ENCODE data around the gene GPR137. TPM values are rescaled to one million over a fixed set of nuclear protein-coding genes. Genes with fewer than 3 reads are reported as not detected.

GPR137 gene
- total RNA-seq, 3 donors from 2014 or later (not counting 1 experiment from before 2014, with no cell fraction given): 29.1 to 61.3 (median 34.4) TPM

DNA sequence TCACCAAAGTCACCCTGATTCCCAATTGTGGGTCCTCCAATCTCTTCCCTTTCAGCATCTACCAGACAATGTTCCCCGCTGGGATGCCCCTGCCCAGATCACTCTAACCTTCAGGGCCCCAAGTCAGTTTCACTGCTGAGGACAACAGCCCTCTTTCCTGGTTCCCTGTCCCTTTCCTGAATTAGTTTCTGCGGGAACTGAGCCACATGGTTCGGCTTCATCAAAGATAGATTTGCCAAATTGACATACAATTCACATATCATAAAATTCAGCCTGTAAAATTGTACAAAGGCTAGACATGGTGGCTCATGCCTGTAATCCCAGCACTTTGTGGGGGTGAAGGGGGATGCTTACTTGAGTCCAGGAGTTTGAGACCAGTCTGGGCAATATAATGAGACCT is 42.3 kb downstream of the GPR137 start:
- no peaks in the 10 kb centered on the region for H3K9me3 Mint-ChIP-seq
- no peaks in the 10 kb centered on the region for H3K27me3 Mint-ChIP-seq (ENCODE audit: low read depth in 2 of 2)
- no peaks in the 10 kb centered on the region for H3K36me3 Mint-ChIP-seq
- intact Hi-C loops (cut with micrococcal nuclease): no loop called here
- H3K4me3 ChIP-seq (ENCODE audit: low read length): no peak overlapping the region
- no peak overlapping the region for H3K4me3 Mint-ChIP-seq
- no peaks in the 10 kb centered on the region for H3K36me3 ChIP-seq (ENCODE audit: control insufficient read depth, insufficient read depth, low read length)
- no peak for ATAC-seq
- H3K27me3 ChIP-seq (ENCODE audit: control insufficient read depth, insufficient read depth, low read length): no peaks in the 10 kb centered on the region
- 98% methylated on average over 3 of the region's 3 CpGs for WGBS (ENCODE audit: insufficient coverage)
- H3K27ac Mint-ChIP-seq: peak overlapping the region in 1 of 2 donors; percentile 41
- H3K9me3 ChIP-seq (ENCODE audit: control insufficient read depth, insufficient read depth, low read length): no peaks in the 10 kb centered on the region
- no peak overlapping the region for H3K27ac ChIP-seq (ENCODE audit: low read length)
- peaks cover 28% of the 10 kb centered on the region for H3K4me1 ChIP-seq (ENCODE audit: control insufficient read depth, insufficient read depth, low read length)
- DNase-seq: no peak
- TF ChIP-seq, protein P1, sequence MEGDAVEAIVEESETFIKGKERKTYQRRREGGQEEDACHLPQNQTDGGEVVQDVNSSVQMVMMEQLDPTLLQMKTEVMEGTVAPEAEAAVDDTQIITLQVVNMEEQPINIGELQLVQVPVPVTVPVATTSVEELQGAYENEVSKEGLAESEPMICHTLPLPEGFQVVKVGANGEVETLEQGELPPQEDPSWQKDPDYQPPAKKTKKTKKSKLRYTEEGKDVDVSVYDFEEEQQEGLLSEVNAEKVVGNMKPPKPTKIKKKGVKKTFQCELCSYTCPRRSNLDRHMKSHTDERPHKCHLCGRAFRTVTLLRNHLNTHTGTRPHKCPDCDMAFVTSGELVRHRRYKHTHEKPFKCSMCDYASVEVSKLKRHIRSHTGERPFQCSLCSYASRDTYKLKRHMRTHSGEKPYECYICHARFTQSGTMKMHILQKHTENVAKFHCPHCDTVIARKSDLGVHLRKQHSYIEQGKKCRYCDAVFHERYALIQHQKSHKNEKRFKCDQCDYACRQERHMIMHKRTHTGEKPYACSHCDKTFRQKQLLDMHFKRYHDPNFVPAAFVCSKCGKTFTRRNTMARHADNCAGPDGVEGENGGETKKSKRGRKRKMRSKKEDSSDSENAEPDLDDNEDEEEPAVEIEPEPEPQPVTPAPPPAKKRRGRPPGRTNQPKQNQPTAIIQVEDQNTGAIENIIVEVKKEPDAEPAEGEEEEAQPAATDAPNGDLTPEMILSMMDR (IDR thresholded peaks at IDR 0.05): no peak
- peaks cover 13 to 28% of the 10 kb centered on the region in 2 donors for H3K4me1 Mint-ChIP-seq

DNA sequence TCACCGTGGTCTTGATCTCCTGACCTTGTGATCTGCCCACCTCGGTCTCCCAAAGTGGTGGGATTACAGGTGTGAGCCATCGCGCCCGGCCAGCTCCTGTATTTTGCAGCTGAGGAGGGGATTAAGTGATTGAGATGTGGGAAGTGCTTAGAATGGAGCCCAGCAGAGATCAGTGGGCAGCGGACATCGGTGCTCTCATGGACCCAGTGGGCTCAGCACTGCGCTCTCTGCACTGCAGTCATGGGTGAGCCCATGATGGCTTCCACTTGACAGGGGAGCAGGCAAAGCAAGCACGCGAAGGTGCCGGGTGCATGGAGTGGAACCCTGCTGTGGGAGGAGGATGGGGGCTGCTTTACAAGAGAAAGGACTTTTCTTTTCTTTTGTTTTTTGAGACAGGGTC is 45.2 kb downstream of the GPR137 start:
- 94% methylated on average over 11 of the region's 11 CpGs for WGBS (ENCODE audit: insufficient coverage)
- Mint-ChIP-seq H3K4me1 (peaks cover 13 to 35% of the 10 kb centered on the region in 2 donors), H3K4me3 (no peak overlapping the region), H3K27ac (peak overlapping the region; percentile 81 to 82), H3K36me3 (no peaks in the 10 kb centered on the region), H3K27me3 (ENCODE audit: low read depth in 2 of 2) (no peaks in the 10 kb centered on the region), H3K9me3 (no peaks in the 10 kb centered on the region)
- TF ChIP-seq, protein P1 (IDR thresholded peaks at IDR 0.05): no peak
- Histone ChIP-seq H3K27me3 (ENCODE audit: control insufficient read depth, insufficient read depth, low read length) (no peaks in the 10 kb centered on the region), H3K27ac (ENCODE audit: low read length) (no peak overlapping the region), H3K4me3 (ENCODE audit: low read length) (no peak overlapping the region), H3K9me3 (ENCODE audit: control insufficient read depth, insufficient read depth, low read length) (no peaks in the 10 kb centered on the region), H3K4me1 (ENCODE audit: control insufficient read depth, insufficient read depth, low read length) (peaks cover 40% of the 10 kb centered on the region), H3K36me3 (ENCODE audit: control insufficient read depth, insufficient read depth, low read length) (no peaks in the 10 kb centered on the region)
- no peak for ATAC-seq
- intact Hi-C loops (cut with micrococcal nuclease): loop anchor here (1.0 kb wide), 1 partner anchor 13 kb away; the partner anchor contains the start of gene PRDX5
- DNase-seq: no peak

DNA sequence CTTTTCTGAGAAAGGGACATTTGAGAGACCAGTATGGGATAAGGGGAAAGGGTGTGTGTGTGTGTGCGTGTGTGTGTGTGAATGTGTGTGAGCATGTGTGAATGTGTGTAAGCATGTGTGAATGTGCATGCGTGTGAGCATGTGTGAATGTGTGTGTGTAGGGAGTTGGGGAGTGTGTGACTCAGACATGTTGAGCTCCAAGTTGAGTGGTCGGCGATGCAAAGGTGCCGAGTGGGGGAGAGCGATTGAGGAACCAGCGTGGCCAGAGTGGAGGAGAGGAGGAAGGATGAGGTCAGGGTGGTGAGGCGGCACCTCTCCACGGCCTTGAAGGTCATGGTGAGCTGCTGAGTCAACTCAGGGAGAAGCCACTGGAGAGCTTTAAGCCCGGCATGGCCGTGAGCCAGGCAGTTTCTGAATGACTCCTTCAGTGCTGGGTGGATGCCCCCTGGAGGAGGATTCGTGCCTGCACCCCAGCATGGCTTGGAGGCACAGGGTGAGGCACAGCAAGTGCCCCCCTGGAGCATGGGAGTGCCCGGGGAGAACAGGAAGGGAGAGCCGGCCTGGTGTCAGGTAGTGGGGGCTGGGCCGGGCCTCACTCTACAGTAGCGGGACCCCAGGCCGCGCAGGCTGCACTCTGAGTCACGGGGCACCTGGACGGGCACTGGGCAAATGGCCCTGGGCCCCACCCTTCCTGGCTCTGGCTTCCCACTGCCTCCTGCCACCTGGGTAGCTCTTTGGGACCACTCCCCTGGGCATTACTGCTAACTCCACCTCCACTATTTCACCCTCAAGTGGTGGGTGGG is 46.1 kb downstream of the GPR137 start:
- Histone ChIP-seq H3K27ac (ENCODE audit: low read length) (peak overlapping the region; percentile 49), H3K4me3 (ENCODE audit: low read length) (no peak overlapping the region), H3K36me3 (ENCODE audit: control insufficient read depth, insufficient read depth, low read length) (no peaks in the 10 kb centered on the region), H3K27me3 (ENCODE audit: control insufficient read depth, insufficient read depth, low read length) (no peaks in the 10 kb centered on the region), H3K9me3 (ENCODE audit: control insufficient read depth, insufficient read depth, low read length) (no peaks in the 10 kb centered on the region), H3K4me1 (ENCODE audit: control insufficient read depth, insufficient read depth, low read length) (peaks cover 40% of the 10 kb centered on the region)
- Mint-ChIP-seq H3K9me3 (no peaks in the 10 kb centered on the region), H3K36me3 (no peaks in the 10 kb centered on the region), H3K4me3 (peak overlapping the region; percentile 76), H3K27ac (peak overlapping the region; percentile 81 to 82), H3K27me3 (ENCODE audit: low read depth in 2 of 2) (no peaks in the 10 kb centered on the region), H3K4me1 (peaks cover 13 to 35% of the 10 kb centered on the region in 2 donors)
- intact Hi-C loops (cut with micrococcal nuclease): loop anchor here (1.0 kb wide), 1 partner anchor 13 kb away; the partner anchor contains the start of gene PRDX5
- TF ChIP-seq, protein P1 (IDR thresholded peaks at IDR 0.05): peak; percentile 75
- ATAC-seq (peak; percentile 88 to 96 (median 92)), DNase-seq (peak; percentile 76 to 84)
- WGBS (ENCODE audit: insufficient coverage): 10% methylated on average over 20 of the region's 20 CpGs

Measured in natural killer cell (primary cell).